Measurements from ENCODE around the gene CD320.

GRCh38 chr19:8269724-8270123 lies 38.4 kb downstream of the CD320 start:
- no peak for TF ChIP-seq ZNF248 (tag by site-specific recombination; IDR thresholded peaks at IDR 0.05)
- no peak for TF ChIP-seq ZNF335 (tag by site-specific recombination; conservative IDR thresholded peaks at IDR 0.05)
- no peak for TF ChIP-seq CTCF (tag by site-specific recombination; IDR thresholded peaks at IDR 0.05)
- no peak for TF ChIP-seq REST (tag by site-specific recombination; IDR thresholded peaks at IDR 0.05)
- TF ChIP-seq PRDM4 (tag by site-specific recombination; IDR thresholded peaks at IDR 0.05): no peak
- no peak for TF ChIP-seq ZNF146 (tag by site-specific recombination; IDR thresholded peaks at IDR 0.05)
- TF ChIP-seq ZSCAN16 (tag by site-specific recombination; IDR thresholded peaks at IDR 0.05): no peak
- TF ChIP-seq ZBTB11 (tag by site-specific recombination; conservative IDR thresholded peaks at IDR 0.05; ENCODE audit: low read depth): no peak
- no peak for TF ChIP-seq ZNF791 (tag by site-specific recombination; IDR thresholded peaks at IDR 0.05)
